Measurements from ENCODE around the gene PLCB4.

Gene PLCB4

DNA sequence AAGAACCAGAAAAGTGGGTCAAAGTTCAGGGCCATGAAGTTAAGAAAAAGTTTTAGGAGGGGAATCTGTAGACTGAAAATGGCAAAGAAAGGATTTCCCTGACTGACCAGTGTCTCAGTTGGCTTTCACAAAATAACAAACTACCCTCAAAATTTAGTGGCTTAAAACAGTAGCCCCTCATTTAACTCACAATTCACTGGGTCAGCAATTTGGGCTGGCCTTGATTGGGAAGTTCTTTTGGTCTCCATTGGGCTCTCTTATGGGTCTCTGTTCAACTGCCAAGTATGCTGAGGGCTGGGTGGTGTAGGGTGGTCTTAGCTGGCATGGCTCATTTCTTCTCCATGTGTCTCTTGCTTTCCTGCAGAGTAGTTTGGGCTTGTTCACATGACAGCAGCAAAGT lies 161.5 kb downstream of the PLCB4 start:
- DNase-seq, result no peak

GRCh38 chr20:9233804-9234203 lies 164.9 kb downstream of the PLCB4 start:
- DNase-seq, result no peak

DNA sequence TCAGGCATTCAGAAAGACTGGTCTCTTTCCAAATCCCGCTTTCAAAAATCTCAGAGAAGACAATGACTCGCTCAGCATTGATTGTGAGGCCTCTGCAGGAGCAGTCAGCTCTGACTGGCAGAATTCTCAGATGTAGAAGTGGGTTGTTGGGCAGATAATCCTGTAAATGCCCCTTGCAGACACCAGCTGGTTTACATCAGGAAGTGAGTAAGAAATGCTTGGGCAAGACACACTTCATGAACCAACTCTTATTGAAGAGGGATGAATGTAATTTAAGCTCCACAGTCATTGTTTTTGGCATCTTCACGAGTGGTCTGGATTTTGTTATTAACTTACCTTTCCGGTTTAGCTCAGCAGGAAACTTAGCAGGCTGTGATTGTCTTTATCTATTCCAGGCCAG lies 166.6 kb downstream of the PLCB4 start:
- DNase-seq, result no peak

DNA sequence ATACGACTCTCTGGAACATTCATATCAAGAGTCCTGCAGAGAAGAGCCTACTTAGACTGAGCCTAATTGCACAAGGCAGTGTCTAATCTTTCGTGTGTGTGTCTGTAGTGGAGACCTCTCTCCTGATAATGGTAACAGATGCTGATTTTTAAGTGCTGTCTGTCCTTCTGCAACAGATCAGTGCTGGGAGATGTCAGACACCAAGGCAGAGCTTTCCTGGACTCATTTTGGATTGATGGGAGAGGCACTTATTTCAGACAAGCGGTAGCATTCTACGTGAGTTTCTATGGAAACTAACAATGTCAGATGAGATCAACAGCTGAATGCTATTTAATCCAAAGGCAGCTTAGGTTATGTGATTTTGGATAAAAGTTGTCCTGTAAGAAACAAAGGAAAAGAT lies 167.6 kb downstream of the PLCB4 start:
- no peak for DNase-seq

GRCh38 chr20:9241232-9241692 lies 172.4 kb downstream of the PLCB4 start:
- peak in 1 of 2 experiments; percentile 53 for DNase-seq

GRCh38 chr20:9241721-9242427 lies 173.0 kb downstream of the PLCB4 start:
- DNase-seq, result no peak

GRCh38 chr20:9243986-9244385 lies 175.1 kb downstream of the PLCB4 start:
- no peak for DNase-seq

- DNase-seq, result no peak
These were observed 175.9 kb downstream of the PLCB4 start for GRCh38 chr20:9244811-9245210.

DNA sequence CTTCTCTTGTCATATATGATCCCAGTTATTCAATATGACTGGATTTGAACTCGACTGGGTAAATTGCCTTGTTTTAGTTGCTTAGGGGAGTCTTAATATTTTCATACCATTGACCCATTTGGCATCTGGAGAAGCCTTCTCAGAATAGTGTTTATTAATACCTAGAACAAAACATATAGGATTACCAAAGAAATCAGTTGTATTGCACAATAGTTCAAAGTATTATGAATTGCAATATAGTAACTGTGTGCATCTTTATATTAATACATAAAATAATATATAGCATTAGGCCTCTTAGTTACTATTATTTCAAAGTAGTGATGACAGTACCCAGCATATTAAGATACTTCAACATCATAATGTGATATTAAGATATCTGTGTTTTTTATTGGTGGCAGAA lies 177.8 kb downstream of the PLCB4 start:
- DNase-seq, result no peak

GRCh38 chr20:9250511-9250910 lies 181.6 kb downstream of the PLCB4 start:
- DNase-seq, result no peak

DNA sequence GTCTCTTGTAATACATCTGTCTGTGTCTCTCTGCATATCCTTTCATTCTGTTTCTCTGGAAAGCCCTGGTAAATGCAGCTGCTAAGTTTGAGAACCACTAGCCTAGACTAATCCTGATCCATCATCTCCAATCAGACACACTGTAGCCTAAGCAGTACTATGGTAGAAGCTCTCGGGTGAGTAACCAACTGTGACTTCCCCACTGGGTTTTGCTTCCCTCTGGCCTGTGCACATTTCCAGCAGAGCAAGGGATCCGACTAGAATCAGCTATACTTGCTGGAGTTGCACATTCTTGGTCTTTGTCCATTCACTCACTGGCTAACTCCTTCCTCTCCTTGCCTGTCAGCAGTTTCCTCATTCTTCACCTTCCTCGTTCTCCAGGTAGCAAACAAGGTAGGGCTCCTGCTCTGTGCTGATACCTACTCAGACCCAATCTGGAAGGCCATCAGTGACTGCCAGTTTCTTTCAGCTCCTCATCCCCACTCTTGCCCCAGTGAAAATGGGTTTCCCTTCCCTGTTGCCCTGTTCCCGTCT lies 184.2 kb downstream of the PLCB4 start:
- DNase-seq, result no peak

- DNase-seq, result no peak
These were observed 186.3 kb downstream of the PLCB4 start for GRCh38 chr20:9255171-9255570.

DNA sequence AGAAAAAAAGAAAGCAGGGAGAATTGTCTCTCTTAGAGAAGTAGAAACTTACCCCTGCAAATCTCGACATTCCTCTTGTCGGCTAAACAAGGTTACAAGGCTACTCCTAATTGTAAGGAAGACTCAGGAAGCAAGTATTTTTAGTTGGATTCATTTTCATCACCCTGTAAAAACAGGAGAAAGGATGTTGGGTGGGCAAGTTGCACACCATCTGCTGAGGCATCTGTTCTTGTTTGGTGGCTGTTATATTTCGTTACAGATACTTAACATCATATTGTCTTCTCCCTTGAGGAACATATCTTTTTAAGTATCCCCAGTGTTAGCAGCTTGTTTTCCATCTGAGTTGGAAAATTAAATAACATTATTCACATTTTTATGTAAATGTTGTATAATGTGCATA lies 187.5 kb downstream of the PLCB4 start:
- peak; percentile 49 to 55 for DNase-seq

DNA sequence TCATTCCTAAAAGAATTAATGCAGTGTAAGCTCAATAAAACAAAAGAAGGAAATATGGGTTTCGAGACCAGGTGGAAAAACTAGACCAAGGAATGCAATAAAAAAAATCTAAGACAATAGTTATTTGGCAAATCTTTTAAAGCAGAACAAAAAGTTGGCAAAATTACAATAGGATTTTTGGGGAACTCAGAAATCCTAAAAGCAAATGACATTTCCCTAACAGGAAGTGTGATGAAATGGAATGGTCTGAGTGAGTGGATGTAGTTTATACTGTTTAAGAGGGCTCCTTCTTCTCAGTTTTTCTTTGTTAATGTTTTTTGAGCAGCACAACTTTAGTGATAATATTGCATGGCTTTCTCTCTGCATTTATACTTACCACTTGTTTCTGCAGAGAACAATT lies 190.0 kb downstream of the PLCB4 start:
- no peak for DNase-seq

- no peak for DNase-seq
These were observed 191.1 kb downstream of the PLCB4 start for GRCh38 chr20:9260027-9260426.

- no peak for DNase-seq
These were observed 192.9 kb downstream of the PLCB4 start for GRCh38 chr20:9261781-9262180.

- DNase-seq, result no peak
These were observed 193.8 kb downstream of the PLCB4 start for GRCh38 chr20:9262653-9263194.

- no peak for DNase-seq
These were observed 200.5 kb downstream of the PLCB4 start for GRCh38 chr20:9269280-9269971.

- no peak for DNase-seq
These were observed 201.9 kb downstream of the PLCB4 start for GRCh38 chr20:9270831-9271230.

GRCh38 chr20:9276966-9277468 lies 208.1 kb downstream of the PLCB4 start:
- DNase-seq, result no peak

DNA sequence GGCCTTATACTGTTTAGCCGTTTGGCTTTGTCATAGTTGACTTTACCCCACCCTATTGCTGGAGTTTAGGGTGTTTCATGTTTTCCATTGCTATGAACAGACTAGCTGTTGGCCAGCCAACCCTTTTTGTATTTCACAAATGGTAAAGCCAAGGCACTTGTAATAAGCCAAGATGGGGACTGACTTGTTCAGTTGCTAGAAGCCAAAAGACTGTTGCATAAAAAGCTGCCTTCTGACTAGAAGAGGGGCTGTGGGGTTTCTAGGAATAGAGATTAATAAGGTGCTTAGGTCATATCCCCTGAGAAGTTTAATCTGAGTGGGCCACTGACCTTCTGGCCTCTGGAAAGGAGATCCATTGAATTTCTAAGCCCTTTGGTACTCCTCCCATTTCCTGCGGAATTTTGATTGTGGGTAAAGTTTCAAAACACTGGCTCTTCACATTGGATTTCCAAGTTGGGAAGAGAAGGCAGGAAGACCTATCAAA lies 211.1 kb downstream of the PLCB4 start:
- DNase-seq, result no peak

DNA sequence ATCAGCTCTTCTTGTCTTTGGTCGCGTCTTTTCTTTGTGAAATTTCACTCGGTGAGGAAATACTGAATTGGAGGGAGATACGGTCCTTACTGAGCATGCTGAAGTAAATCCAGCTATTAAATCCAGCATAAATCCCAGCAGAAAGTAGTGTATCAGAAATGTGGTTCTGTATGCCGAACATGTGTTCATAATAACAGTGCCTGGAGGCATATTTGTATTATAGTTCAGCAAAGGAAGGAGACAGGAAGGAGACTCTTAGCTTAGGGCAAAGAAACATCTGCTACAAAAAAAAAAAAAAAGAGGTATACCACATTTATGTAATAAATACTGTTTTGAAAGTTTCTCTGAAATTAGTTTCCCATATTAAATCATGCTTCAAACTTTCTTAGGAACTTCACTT lies 211.8 kb downstream of the PLCB4 start:
- no peak for DNase-seq

DNA sequence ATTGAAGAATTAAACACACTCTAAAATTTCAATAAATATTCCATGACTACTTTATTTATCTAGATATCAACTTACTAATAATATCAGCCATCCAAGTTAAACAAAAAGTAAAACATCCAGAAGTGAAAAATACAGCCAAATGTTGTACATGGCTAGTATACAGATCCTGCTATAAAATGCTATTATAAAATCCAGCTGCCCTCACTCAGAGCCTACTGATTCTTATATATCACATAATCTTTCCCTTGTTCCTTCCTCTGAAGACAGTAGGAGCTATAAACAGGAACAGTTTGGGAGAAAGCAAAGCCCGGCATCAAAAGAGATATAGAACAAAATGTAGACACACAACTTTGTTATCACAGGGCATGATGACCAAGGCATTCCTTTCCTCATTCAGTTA lies 212.9 kb downstream of the PLCB4 start:
- no peak for DNase-seq

DNA sequence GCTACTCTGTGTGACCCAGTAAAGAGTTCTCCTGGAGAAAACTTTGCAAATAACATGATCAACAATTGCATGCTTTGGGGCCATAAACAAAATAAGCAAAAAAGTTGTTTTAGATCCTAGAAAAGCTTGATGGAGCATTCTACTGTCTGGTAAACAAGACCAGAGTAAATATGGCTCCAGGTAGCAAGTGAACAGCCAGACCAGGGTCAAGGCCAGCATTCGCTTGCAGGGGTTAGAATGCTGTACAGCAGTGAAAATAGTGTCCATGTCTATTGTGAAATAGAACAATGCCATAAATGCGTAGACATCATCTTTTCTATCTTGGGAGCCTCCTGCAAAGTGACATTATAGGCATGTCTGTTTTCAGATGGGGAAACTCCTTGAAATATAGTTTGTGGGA lies 216.7 kb downstream of the PLCB4 start:
- no peak for DNase-seq

Measured in NCI-H446 (cell line).